GM15510 (cell line): ENCODE results near the gene CHRNB2.

Experiments used
- POLR2A ChIP-seq: IDR thresholded peaks from 3 replicates; pipeline ENCODE4 v1.6.1; 2011; ENCODE audit warnings: borderline replicate concordance; ENCODE audit not compliant: insufficient read length; ENCODE audit errors: extremely low read depth

Gene CHRNB2

DNA sequence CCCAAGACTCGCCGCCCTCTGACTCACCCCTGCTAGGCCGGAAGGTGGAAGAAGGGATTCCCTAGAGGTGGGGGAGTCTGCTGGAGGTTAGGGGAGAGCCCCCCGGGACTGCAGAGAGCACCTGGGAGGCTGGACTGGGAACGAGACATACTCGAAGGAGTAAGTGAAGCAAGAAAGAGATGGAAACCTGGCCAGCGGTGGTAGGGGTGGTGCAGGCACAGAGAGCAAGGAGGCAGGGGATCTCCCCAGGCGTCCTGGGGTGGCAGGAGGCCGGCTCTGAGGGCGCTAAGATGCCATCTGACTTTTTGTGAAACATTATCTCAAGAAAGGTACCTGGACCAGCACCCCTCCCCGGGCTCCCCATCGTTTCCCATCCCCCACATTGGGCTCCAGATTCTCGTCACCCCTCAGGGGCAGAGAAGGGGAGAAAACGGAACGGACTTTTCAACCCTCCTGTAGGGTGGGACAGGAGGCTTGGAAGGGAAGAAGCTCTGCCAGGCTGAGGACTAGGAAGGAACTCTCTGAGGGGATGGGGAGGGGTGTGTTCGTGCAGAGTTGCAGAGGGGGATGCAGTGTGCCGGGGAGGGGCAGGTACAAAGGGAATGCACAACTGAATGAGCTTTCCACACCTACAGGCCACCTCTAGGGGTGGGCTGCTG lies 708 bp downstream of the CHRNB2 start:
- no peak for TF ChIP-seq POLR2A

DNA sequence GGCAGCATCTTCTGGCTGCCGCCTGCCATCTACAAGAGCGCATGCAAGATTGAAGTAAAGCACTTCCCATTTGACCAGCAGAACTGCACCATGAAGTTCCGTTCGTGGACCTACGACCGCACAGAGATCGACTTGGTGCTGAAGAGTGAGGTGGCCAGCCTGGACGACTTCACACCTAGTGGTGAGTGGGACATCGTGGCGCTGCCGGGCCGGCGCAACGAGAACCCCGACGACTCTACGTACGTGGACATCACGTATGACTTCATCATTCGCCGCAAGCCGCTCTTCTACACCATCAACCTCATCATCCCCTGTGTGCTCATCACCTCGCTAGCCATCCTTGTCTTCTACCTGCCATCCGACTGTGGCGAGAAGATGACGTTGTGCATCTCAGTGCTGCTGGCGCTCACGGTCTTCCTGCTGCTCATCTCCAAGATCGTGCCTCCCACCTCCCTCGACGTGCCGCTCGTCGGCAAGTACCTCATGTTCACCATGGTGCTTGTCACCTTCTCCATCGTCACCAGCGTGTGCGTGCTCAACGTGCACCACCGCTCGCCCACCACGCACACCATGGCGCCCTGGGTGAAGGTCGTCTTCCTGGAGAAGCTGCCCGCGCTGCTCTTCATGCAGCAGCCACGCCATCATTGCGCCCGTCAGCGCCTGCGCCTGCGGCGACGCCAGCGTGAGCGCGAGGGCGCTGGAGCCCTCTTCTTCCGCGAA lies 3.8 kb downstream of the CHRNB2 start:
- TF ChIP-seq POLR2A, result no peak

DNA sequence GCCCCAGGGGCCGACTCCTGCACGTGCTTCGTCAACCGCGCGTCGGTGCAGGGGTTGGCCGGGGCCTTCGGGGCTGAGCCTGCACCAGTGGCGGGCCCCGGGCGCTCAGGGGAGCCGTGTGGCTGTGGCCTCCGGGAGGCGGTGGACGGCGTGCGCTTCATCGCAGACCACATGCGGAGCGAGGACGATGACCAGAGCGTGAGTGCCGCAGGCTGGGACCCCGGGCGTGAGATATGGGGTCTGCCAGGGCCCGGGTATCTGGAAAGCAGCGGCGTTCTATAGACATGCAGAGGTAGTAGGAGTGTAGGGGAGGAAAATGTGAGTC lies 4.3 kb downstream of the CHRNB2 start:
- no peak for TF ChIP-seq POLR2A

DNA sequence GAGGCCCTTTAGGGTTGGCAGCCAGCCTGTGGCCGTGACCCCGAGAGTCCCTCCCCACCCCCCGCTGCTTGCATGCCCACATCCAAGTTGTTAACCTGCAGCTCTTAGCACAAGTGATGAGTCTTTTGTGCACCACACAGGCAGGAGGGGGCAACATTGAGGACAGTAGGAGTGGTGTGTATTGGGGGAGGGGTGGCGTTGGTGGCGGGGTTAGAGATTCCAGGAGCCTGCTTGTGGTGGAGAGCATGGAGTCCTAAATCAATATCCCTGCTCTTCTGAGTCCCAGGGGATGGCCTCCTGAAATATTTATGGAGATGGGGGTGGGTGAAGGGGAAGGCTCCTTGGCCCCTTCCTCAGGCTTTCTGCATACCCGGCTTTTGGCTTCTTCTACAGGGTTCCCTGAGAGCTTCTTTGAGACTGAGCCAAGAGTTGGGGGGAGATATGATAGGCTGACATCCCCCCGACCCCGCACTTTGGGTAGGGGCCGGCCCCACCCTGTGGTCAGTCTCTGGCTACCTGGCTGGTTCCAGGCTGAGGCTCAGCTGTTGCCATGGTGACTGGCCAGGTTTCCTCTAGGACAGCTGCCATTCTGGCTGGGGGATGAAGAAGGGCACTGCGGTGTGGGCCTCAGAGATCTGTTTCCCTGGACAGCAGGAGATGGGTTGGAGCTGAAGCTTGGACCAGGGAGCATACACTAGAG lies 5.0 kb downstream of the CHRNB2 start:
- TF ChIP-seq POLR2A, result no peak

DNA sequence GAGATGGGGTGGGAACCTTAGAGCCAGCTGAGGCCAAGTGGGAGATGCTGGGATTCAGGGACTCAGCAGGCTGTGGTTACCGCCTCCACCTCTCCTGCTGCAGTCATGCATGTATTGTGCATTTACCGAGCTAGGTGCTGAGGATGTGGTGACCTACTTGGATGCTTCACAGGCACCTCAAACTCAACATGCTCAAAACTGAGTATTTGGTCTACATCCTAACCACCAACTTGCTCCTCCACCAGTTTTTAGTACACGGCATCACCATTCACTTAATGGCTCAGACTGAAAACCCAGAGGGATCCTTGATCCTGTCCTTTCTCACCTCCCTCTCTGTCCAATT lies 5.6 kb downstream of the CHRNB2 start:
- TF ChIP-seq POLR2A, result no peak

DNA sequence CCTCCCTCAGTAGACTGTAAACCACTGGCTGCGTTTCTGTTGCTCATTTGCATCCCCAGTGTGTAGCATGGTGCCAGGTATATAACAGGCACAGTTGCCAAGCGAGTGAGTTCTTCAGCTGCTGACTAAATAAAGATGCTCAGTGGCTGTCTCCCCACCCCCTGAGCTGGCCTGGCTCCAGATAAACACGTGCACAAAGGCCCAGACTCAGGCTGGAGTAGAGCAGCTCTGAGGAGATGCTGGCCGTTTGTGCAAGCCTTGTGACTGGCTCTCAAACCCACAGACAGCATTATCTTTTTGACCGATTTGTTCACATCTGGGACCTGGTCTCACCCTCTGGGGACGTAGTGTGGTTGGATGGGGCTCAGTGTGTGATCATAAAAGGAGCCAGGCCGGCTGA lies 7.1 kb downstream of the CHRNB2 start:
- TF ChIP-seq POLR2A, result no peak

DNA sequence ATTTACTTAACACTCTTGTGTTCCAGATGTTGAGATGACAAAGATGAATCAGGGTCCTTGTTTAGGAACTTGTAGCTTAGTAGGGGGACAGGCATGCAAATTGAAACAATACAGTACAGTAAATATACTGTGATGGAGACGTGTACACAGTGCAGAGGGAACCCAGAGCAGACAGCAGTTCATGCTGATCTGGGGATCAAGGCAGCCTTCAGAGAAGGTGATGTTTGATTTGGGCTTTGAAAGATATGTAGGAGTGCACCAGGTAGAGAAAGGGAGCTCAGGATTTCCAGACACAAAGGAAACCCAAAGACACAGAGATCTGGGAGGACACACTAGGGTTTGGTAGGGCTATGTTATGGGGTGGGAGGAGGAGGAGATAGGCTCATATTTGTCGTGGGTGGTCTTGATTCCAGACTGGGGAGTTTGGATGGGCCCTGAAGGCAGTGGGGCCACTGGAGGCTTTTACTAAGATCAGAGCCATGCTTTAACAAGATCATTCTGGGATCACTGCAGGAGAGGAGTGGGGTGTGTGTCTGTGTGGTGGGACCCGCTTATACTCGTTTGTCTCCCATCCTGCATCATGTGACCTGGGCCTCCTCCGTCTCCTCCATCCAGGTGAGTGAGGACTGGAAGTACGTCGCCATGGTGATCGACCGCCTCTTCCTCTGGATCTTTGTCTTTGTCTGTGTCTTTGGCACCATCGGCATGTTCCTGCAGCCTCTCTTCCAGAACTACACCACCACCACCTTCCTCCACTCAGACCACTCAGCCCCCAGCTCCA lies 7.8 kb downstream of the CHRNB2 start:
- TF ChIP-seq POLR2A, result no peak

DNA sequence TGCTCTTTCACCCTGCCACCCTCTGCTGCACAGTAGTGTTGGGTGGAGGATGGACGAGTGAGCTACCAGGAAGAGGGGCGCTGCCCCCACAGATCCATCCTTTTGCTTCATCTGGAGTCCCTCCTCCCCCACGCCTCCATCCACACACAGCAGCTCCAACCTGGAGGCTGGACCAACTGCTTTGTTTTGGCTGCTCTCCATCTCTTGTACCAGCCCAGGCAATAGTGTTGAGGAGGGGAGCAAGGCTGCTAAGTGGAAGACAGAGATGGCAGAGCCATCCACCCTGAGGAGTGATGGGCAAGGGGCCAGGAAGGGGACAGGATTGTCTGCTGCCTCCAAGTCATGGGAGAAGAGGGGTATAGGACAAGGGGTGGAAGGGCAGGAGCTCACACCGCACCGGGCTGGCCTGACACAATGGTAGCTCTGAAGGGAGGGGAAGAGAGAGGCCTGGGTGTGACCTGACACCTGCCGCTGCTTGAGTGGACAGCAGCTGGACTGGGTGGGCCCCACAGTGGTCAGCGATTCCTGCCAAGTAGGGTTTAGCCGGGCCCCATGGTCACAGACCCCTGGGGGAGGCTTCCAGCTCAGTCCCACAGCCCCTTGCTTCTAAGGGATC lies 8.5 kb downstream of the CHRNB2 start:
- TF ChIP-seq POLR2A, result no peak

DNA sequence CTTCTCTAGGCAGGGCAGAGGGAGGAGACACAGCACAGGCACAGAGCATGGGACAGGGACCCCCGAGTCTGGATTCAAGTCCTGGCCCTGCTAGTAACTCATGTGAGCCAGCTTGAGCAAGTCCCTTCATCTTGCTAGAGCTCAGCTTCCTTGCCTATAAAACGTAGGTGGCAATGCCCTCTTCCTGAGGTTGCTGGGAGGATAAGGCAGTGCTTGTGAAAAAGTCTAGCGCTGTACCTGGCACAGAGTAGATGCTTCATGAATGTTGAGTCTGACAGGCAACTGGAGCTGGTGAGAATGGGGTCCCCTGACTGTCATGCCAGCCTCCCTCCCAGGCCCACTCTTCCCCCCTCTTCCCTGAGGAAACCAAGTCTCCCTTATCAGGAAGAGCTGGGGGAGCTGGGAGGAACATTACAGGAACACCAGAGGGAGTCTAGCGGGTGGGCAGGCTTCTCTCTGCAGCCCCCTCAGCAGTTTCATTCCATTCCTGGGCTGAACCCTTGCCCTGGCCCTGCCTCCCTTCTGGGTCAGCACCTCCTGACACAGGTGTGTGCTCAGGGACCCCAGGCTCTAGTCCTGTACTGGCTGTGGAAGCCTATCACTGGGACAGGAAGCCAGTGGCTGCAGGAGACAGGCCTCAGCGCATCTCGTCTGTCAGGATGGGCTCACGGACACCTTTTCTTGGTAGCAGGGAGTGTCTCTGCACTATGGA lies 9.9 kb downstream of the CHRNB2 start:
- TF ChIP-seq POLR2A, result no peak

DNA sequence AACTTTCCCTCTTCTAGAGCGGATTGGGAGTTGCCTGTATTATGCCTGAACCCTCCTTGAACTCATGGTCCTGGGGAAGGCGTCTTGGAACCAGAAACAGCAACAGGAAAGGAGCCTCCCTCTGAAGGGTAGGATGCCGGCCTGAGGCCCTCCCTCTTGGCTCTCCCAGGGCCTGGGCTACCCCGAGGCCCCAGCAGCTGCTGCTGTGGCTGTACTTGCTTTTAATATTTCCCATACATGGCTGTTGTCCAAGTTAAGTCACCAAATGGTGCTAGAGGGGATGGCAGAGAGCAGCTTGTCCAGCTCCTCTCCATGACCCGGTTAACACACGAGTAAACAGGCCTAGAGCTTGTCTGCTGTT lies 10.5 kb downstream of the CHRNB2 start:
- TF ChIP-seq POLR2A, result no peak

DNA sequence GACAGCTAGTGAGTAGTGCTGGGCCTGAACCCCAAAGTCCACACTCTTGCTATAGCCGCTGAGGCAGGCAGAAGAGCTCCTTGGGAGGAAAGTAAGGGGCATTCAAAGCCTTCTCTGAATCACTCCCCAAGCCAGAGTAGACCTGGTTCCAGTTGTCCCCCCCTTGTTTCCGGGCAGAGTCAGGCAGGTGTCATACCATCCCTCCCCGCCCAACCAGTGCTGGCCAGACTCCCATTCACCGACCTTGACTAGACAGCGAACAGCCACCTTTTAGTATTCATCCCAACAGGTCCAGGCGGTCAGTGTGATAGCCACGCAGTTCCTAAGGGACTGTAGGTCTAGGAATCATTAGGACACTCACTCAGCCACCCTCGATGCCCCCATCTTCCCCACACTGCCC lies 11.8 kb downstream of the CHRNB2 start:
- TF ChIP-seq POLR2A, result peak; percentile 22

DNA sequence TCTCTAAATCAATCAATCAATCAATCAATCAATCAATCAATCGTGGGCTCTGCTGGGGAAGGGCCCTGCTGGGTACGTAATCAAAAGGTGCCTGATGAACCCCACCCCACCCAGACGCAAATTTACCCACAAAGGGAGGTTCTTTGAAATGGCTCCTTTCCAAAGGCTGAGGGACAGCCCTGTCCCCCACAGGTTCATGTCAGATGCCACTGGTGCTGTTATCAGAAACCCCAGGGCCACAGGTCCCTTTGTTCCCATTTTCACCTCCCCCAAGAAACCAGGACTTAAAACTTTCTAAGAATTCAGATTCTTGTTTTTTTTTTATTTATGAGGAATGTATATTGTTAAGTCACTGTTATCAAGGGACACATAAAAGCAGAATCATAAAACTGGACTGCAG lies 14.2 kb downstream of the CHRNB2 start:
- no peak for TF ChIP-seq POLR2A

DNA sequence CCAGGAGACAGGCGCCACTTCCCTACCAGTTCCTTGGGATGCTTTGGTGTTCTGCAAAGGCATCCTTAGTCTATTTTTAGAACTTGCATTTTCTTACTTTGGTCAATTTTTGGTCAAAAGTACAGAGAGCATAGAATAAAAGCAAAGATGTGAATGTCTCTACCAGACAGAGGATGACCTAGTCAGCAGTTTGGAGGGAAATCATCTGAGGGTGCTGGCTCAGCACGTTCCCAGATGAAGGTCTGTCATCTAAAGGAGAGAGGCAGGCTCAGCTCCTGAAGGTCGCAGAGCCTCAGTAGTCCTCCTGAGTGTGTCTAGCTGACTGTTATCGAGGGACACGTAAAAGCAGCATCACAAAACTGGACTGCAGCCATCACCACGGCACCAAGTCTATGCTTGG lies 15.3 kb downstream of the CHRNB2 start:
- no peak for TF ChIP-seq POLR2A

DNA sequence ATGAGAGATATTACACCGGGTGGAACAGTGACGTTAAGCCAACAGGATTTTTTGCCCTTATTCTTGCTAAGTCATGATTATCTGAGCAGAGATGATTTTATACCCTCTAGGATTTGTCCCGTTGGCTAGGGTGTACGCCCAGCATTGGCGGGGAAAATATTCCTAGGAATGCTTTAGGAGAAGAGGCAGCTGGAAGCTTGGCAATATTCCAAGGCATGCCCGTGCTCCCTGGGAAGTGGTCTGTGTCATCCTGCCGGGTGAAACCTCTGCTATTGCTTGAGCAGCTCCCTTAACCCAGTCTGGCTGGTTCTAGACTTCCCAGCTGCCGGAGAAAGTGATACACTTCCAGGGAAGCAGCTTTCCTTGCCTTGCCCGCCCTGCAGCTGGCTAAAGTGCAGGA lies 16.2 kb downstream of the CHRNB2 start:
- no peak for TF ChIP-seq POLR2A
